ENCODE data around the gene SSBP2.
A peak's percentile ranks its signal among the peaks of the same experiment; 100 is the strongest.

SSBP2 gene

GRCh38 chr5:81751009-81751835, at the start of gene SSBP2:
TSS of gene SSBP2 (minus strand) at chr5:81751097. CDS start at chr5:81751042, 55 bp downstream.
- peak; percentile 99 for DNase-seq

GRCh38 chr5:81795666-81796065, 44.8 kb upstream of the SSBP2 start:
- no peak for DNase-seq

- DNase-seq, result no peak
Observed at GRCh38 chr5:81794226-81794625, 43.3 kb upstream of the SSBP2 start.

- DNase-seq, result no peak
Observed at GRCh38 chr5:81790336-81790735, 39.4 kb upstream of the SSBP2 start.

GRCh38 chr5:81789033-81789432, 38.1 kb upstream of the SSBP2 start:
- no peak for DNase-seq

- no peak for DNase-seq
Observed at GRCh38 chr5:81788329-81788728, 37.4 kb upstream of the SSBP2 start.

GRCh38 chr5:81787474-81788242, 36.8 kb upstream of the SSBP2 start:
- no peak for DNase-seq

- no peak for DNase-seq
Observed at GRCh38 chr5:81786991-81787390, 36.1 kb upstream of the SSBP2 start.

GRCh38 chr5:81786496-81786895, 35.6 kb upstream of the SSBP2 start:
- no peak for DNase-seq

- DNase-seq, result no peak
Observed at GRCh38 chr5:81785322-81785721, 34.4 kb upstream of the SSBP2 start.

GRCh38 chr5:81783401-81783800, 32.5 kb upstream of the SSBP2 start:
- no peak for DNase-seq

- DNase-seq, result no peak
Observed at GRCh38 chr5:81782811-81783210, 31.9 kb upstream of the SSBP2 start.

GRCh38 chr5:81779916-81780266, 29.0 kb upstream of the SSBP2 start:
- no peak for DNase-seq

- DNase-seq, result no peak
Observed at GRCh38 chr5:81779125-81779915, 28.4 kb upstream of the SSBP2 start.

- no peak for DNase-seq
Observed at GRCh38 chr5:81778642-81779041, 27.7 kb upstream of the SSBP2 start.

- no peak for DNase-seq
Observed at GRCh38 chr5:81776258-81776657, 25.4 kb upstream of the SSBP2 start.

- DNase-seq, result no peak
Observed at GRCh38 chr5:81774374-81774773, 23.5 kb upstream of the SSBP2 start.

- DNase-seq, result no peak
Observed at GRCh38 chr5:81773574-81773973, 22.7 kb upstream of the SSBP2 start.

GRCh38 chr5:81773161-81773560, 22.3 kb upstream of the SSBP2 start:
- no peak for DNase-seq

- no peak for DNase-seq
Observed at GRCh38 chr5:81772488-81772887, 21.6 kb upstream of the SSBP2 start.

- DNase-seq, result no peak
Observed at GRCh38 chr5:81768935-81769452, 18.1 kb upstream of the SSBP2 start.

- no peak for DNase-seq
Observed at GRCh38 chr5:81767938-81768337, 17.0 kb upstream of the SSBP2 start.

- no peak for DNase-seq
Observed at GRCh38 chr5:81767097-81767496, 16.2 kb upstream of the SSBP2 start.
